ENCODE data around the gene CTBP2.

GRCh38 chr10:125102246-125102645 is 58.1 kb downstream of the CTBP2 start:
- TF ChIP-seq CTCF (IDR thresholded peaks at IDR 0.05) (no peak), POLR2A (IDR thresholded peaks at IDR 0.05) (no peak)
